Stimulated activated naive CD8-positive, alpha-beta T cell treated with anti-CD3 and anti-CD28 coated beads, Interleukin-15, Interleukin-2, amounts not matched to agents 100 ng/mL and 50 ng/mL, for 24 hours (primary cell): ENCODE measurements around the gene SLIT3.

Experiments
- H3K27ac Mint-ChIP-seq: one replicate; pipeline ENCODE4 v1.8.0; 2021; ENCODE audit warnings: mild to moderate bottlenecking, mixed read lengths
- H3K27me3 Mint-ChIP-seq: one replicate; pipeline ENCODE4 v1.8.0; 2021; ENCODE audit warnings: mixed read lengths
- H3K36me3 Mint-ChIP-seq: one replicate; pipeline ENCODE4 v1.8.0; 2021; ENCODE audit warnings: low read depth, mixed read lengths
- H3K4me1 Mint-ChIP-seq: one replicate; pipeline ENCODE4 v1.8.0; 2021; ENCODE audit warnings: low read depth, mixed read lengths
- H3K4me3 Mint-ChIP-seq: one replicate; pipeline ENCODE4 v1.8.0; 2021; ENCODE audit warnings: mild to moderate bottlenecking, mixed read lengths
- H3K9me3 Mint-ChIP-seq: one replicate; pipeline ENCODE4 v1.8.0; 2021; ENCODE audit warnings: mixed read lengths

Gene SLIT3

DNA sequence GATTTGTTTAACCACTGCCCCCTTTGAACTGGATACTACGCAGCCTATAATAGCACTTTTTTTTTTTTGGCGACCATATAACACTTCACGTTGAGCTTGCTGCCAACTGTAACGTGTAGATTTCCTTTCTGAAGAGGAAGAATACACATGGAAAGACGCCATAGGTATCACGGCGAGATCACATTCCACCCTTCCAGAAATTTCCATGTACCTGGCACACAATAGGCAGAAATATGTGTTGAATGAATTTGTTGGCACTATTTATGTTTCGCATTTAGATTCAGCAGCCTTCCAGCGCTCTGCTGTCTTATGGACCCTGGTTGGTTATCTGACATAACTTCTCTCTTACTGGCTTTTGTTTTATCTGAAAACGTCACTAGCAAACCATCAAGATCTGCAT is 250.3 kb downstream of the SLIT3 start:
- Mint-ChIP-seq H3K4me3 (no peak overlapping the region), H3K27ac (no peak overlapping the region), H3K9me3 (peaks cover 5% of the 10 kb centered on the region), H3K27me3 (peaks cover 11% of the 10 kb centered on the region), H3K4me1 (no peaks in the 10 kb centered on the region), H3K36me3 (no peaks in the 10 kb centered on the region)

- Mint-ChIP-seq H3K27ac (no peak overlapping the region), H3K4me3 (no peak overlapping the region), H3K36me3 (no peaks in the 10 kb centered on the region), H3K4me1 (no peaks in the 10 kb centered on the region), H3K27me3 (peaks cover 9% of the 10 kb centered on the region), H3K9me3 (peaks cover 3% of the 10 kb centered on the region)
Observed at GRCh38 chr5:169050146-169050571, 250.8 kb downstream of the SLIT3 start.

DNA sequence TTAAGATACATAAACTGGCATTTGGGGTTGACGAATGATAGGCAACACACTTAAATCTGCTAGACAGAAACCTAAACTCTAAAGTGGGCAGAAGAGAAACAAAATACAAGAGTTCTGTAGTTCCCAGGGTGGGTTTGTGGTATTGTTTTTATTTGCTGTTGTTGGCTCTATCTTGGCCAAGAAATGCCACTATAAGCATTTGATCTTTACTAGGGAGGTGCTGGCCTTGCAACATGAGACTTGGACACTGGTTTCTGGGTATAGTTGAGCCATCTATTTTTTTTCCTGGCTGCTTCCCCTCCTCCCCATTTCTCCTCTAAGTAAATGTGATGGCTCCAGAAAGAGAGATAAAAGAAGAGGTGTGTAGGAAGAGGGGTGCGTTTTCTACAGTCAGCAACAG is 251.2 kb downstream of the SLIT3 start:
- H3K4me1 Mint-ChIP-seq, result no peaks in the 10 kb centered on the region
- H3K27ac Mint-ChIP-seq, result no peak overlapping the region
- H3K4me3 Mint-ChIP-seq, result no peak overlapping the region
- H3K9me3 Mint-ChIP-seq, result no peaks in the 10 kb centered on the region
- peaks cover 6% of the 10 kb centered on the region for H3K27me3 Mint-ChIP-seq
- H3K36me3 Mint-ChIP-seq, result no peaks in the 10 kb centered on the region

- Mint-ChIP-seq H3K9me3 (no peaks in the 10 kb centered on the region), H3K27ac (no peak overlapping the region), H3K27me3 (peaks cover 6% of the 10 kb centered on the region), H3K36me3 (no peaks in the 10 kb centered on the region), H3K4me3 (no peak overlapping the region), H3K4me1 (no peaks in the 10 kb centered on the region)
Observed at GRCh38 chr5:169048181-169049125, 252.5 kb downstream of the SLIT3 start.

DNA sequence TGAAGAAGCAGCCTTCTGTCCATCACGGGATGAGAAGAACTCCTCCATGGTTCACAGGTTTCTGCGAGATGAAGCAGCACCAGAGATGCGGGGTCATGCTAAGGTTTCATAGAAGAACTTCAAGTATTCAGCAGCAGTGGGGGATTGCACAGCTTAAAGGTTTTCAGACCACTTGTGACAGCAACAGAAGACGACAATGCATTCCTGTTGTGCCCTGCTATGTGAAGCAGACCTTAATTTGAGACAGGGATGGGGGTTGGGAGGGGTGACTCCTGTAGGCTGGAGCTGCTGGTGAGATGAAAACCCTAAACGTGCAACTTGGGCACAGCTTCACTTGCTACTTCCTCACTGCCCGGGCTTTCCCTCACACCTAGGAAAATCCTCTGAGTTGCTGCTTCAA is 256.0 kb downstream of the SLIT3 start:
- no peaks in the 10 kb centered on the region for H3K36me3 Mint-ChIP-seq
- no peaks in the 10 kb centered on the region for H3K4me1 Mint-ChIP-seq
- H3K9me3 Mint-ChIP-seq, result no peaks in the 10 kb centered on the region
- peaks cover 8% of the 10 kb centered on the region for H3K27me3 Mint-ChIP-seq
- H3K4me3 Mint-ChIP-seq, result no peak overlapping the region
- H3K27ac Mint-ChIP-seq, result no peak overlapping the region

- Mint-ChIP-seq H3K36me3 (no peaks in the 10 kb centered on the region), H3K4me3 (no peak overlapping the region), H3K4me1 (no peaks in the 10 kb centered on the region), H3K9me3 (no peaks in the 10 kb centered on the region), H3K27ac (no peak overlapping the region), H3K27me3 (peaks cover 11% of the 10 kb centered on the region)
Observed at GRCh38 chr5:169041180-169041579, 259.8 kb downstream of the SLIT3 start.

- Mint-ChIP-seq H3K36me3 (no peaks in the 10 kb centered on the region), H3K4me3 (no peak overlapping the region), H3K27ac (no peak overlapping the region), H3K4me1 (no peaks in the 10 kb centered on the region), H3K9me3 (no peaks in the 10 kb centered on the region), H3K27me3 (peaks cover 11% of the 10 kb centered on the region)
Observed at GRCh38 chr5:169039592-169039991, 261.3 kb downstream of the SLIT3 start.

DNA sequence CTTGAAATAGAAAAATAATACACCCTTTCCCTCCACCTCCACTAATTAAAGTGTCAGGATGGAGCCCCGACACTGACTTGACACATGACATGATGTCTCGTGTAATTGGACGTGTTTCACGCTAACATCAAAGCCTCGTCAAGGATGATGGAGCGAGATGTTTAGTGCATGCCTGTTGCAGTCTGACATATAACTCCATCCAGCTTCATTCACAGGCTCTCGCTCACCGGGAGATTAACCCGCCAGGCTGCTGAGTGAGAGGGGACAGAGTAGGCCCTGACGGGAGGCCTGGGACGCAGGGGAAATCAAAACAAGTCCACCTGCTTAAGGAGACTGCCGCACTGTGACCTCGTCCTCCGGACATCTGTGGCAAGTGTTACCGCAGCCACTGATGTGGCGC is 263.5 kb downstream of the SLIT3 start:
- Mint-ChIP-seq H3K36me3 (no peaks in the 10 kb centered on the region), H3K27me3 (peaks cover 11% of the 10 kb centered on the region), H3K4me3 (no peak overlapping the region), H3K27ac (no peak overlapping the region), H3K9me3 (peaks cover 4% of the 10 kb centered on the region), H3K4me1 (no peaks in the 10 kb centered on the region)

- H3K36me3 Mint-ChIP-seq, result no peaks in the 10 kb centered on the region
- H3K9me3 Mint-ChIP-seq, result peaks cover 4% of the 10 kb centered on the region
- no peaks in the 10 kb centered on the region for H3K4me1 Mint-ChIP-seq
- no peak overlapping the region for H3K4me3 Mint-ChIP-seq
- peaks cover 8% of the 10 kb centered on the region for H3K27me3 Mint-ChIP-seq
- H3K27ac Mint-ChIP-seq, result no peak overlapping the region
Observed at GRCh38 chr5:169036079-169036805, 264.7 kb downstream of the SLIT3 start.

- H3K36me3 Mint-ChIP-seq, result no peaks in the 10 kb centered on the region
- peaks cover 4% of the 10 kb centered on the region for H3K9me3 Mint-ChIP-seq
- H3K27ac Mint-ChIP-seq, result no peak overlapping the region
- peaks cover 6% of the 10 kb centered on the region for H3K27me3 Mint-ChIP-seq
- H3K4me3 Mint-ChIP-seq, result no peak overlapping the region
- H3K4me1 Mint-ChIP-seq, result no peaks in the 10 kb centered on the region
Observed at GRCh38 chr5:169029661-169030274, 271.2 kb downstream of the SLIT3 start.

GRCh38 chr5:169029037-169029436 is 271.9 kb downstream of the SLIT3 start:
- H3K36me3 Mint-ChIP-seq, result no peaks in the 10 kb centered on the region
- H3K27me3 Mint-ChIP-seq, result peaks cover 6% of the 10 kb centered on the region
- no peak overlapping the region for H3K27ac Mint-ChIP-seq
- no peak overlapping the region for H3K4me3 Mint-ChIP-seq
- peaks cover 4% of the 10 kb centered on the region for H3K9me3 Mint-ChIP-seq
- H3K4me1 Mint-ChIP-seq, result no peaks in the 10 kb centered on the region

DNA sequence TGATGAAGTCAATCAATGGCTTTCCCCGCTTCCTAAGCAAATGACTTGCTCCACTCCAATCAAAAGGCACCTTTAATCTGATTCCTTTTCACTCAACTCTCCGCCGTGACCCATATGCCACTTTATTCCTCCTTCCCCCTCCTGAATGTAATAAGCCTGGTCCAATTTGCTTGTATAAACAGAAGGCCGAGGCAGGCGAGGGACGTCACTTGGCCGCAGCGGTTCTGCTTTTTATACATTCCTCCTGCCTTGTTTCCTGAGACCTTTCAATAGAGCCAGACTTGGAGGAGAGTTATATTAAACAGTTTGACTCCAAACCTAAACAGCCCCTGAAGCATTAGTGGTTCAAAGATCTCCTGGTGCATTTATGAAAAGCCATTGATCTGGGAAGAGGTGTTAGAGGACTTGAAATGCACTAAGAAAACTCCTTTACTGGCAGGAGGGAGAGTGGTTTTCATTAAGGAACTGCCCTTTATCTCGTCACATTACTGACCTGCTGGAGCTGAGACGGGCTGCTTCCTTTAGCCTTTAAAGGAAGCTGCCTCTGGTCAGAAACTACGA is 273.4 kb downstream of the SLIT3 start:
- Mint-ChIP-seq H3K4me1 (no peaks in the 10 kb centered on the region), H3K27ac (no peak overlapping the region), H3K36me3 (no peaks in the 10 kb centered on the region), H3K4me3 (no peak overlapping the region), H3K9me3 (no peaks in the 10 kb centered on the region), H3K27me3 (peaks cover 6% of the 10 kb centered on the region)

GRCh38 chr5:169025491-169025890 is 275.4 kb downstream of the SLIT3 start:
- no peaks in the 10 kb centered on the region for H3K4me1 Mint-ChIP-seq
- no peak overlapping the region for H3K4me3 Mint-ChIP-seq
- no peaks in the 10 kb centered on the region for H3K9me3 Mint-ChIP-seq
- H3K27ac Mint-ChIP-seq, result no peak overlapping the region
- H3K27me3 Mint-ChIP-seq, result peaks cover 6% of the 10 kb centered on the region
- no peaks in the 10 kb centered on the region for H3K36me3 Mint-ChIP-seq

- Mint-ChIP-seq H3K4me3 (no peak overlapping the region), H3K4me1 (no peaks in the 10 kb centered on the region), H3K27ac (no peak overlapping the region), H3K9me3 (no peaks in the 10 kb centered on the region), H3K27me3 (peaks cover 6% of the 10 kb centered on the region), H3K36me3 (no peaks in the 10 kb centered on the region)
Observed at GRCh38 chr5:169024421-169024820, 276.5 kb downstream of the SLIT3 start.

- Mint-ChIP-seq H3K4me3 (no peak overlapping the region), H3K9me3 (no peaks in the 10 kb centered on the region), H3K27ac (no peak overlapping the region), H3K27me3 (peaks cover 4% of the 10 kb centered on the region), H3K36me3 (no peaks in the 10 kb centered on the region), H3K4me1 (no peaks in the 10 kb centered on the region)
Observed at GRCh38 chr5:169022718-169023117, 278.2 kb downstream of the SLIT3 start.
